ENCODE measurements around the gene MITF.
"Not testable (repeated sequence)": the region's sequence is repeated elsewhere in the genome, so short reads cannot be mapped to it uniquely, and the experiment has no call there.

The MITF gene

GRCh38 chr3:69876073-69876472, 136.8 kb downstream of the MITF start:
- DNase-seq (ENCODE audit: low spot score), result no peak

DNA sequence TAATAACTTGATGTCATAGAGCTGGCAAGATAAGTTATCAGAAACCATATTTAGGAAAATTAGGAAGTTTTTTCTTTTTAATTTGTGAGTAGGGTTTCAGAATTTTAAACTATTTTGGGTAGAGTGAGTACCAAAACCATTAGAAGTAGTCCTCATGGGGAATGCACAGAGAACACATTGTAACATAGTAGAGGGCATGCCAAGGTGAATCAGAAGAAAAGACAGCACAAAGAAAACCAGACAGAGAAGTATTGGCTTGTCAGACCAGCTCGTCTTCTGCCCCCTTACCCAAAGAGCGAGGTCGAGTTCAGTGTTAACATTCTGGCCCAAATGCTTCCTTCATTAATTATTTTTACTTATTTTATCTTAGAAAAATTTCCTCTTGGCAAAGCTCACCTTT, 139.0 kb downstream of the MITF start:
- no peak for DNase-seq (ENCODE audit: low spot score)

- no peak for DNase-seq (ENCODE audit: low spot score)
Observed at GRCh38 chr3:69879051-69879450, 139.8 kb downstream of the MITF start.

DNA sequence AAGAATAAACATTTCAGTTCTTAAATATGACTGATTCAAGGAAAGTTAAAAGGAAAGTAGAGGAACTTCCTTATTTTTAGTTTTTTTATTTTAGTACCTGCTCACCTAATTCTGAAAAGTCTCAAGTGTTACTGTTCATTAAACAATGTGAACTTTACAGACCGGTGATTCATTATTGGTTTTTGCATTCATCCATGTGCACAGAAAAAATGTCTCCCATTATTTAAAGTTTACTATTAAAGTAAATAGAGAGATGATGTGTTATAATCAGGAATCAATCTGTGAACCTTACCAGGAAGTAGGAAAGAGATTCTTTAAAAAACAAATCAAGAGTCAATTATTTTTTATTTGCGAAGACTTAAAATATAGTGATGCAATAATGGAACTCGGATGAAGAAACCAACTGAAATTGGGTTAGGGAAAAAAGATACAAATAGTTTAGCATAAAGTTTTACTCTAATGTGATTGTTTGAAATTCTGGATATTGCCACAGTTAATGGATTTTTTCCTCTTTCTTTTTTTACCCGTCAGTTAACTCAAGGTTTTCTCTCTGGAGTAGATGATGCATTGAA, 140.9 kb downstream of the MITF start:
- no peak for DNase-seq (ENCODE audit: low spot score)

- no peak for DNase-seq (ENCODE audit: low spot score)
Observed at GRCh38 chr3:69881051-69881450, 141.8 kb downstream of the MITF start.

DNA sequence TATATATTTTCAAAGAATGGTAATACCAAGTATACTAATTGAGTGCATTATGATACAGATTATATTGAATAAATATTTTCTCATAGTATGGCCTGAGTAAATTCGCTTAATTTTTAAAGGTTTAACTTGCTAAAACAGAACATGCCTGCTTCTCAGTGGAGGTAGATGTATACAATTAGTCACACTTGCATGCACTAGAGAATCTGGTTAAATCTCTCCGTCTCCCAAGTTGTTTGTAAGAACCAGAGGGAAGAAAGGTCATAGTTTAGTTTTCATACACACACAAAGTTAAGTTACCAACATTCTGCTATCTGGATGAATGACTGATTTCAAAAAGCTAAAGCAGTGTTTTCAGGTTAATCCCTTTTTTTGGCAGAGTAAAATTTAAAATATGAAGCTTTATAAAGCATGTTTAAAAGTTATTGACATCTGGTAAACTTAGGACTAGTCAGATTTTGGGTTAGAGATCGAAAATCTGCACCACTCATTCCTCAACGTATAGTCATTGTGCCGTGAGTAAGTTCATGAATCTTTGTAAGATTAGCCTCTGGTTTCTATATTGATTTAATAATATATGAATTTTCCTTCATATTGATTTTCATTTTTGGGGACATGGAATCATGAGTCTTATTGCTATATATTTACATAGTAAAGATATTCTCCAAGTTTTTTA, 142.6 kb downstream of the MITF start:
- DNase-seq (ENCODE audit: low spot score), result no peak

DNA sequence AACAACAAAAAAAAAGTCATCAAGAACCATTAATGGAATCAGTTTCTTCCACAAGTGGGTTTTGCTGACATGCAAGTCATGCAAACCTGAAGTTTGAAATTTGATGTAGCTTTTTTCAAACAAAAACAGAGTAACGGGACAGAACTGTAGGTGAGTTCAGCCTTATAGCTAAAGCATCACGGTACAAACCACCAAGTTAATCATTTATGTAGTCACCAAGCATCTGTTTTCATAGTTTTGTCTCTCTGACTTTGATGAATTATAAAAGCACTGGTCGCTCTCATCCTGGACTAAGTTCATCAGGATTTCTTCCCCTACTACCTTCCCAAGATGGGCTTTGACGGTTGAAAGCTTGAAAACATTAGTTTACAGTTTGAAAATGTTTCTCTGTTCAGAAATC, 143.3 kb downstream of the MITF start:
- DNase-seq (ENCODE audit: low spot score), result no peak

GRCh38 chr3:69888040-69888942, 149.0 kb downstream of the MITF start:
- no peak for DNase-seq (ENCODE audit: low spot score)

DNA sequence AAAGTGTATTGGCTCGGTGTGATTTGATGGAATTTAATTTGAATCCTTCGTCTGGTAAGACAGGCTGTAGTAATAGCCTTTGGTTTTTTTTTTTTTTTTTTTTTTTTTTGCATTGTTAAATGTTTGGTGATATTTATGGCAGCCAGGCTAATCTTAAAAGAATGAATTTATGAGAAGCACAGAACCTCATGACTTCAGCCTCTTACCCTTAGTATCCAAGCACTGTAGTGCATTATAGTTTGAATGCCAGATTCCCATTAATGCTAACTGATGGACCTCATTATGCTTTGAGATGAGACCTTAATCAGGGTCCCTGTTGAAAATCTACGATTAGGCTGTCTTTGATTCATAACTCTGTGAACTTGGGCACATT, 149.7 kb downstream of the MITF start:
- DNase-seq (ENCODE audit: low spot score), result no peak

DNA sequence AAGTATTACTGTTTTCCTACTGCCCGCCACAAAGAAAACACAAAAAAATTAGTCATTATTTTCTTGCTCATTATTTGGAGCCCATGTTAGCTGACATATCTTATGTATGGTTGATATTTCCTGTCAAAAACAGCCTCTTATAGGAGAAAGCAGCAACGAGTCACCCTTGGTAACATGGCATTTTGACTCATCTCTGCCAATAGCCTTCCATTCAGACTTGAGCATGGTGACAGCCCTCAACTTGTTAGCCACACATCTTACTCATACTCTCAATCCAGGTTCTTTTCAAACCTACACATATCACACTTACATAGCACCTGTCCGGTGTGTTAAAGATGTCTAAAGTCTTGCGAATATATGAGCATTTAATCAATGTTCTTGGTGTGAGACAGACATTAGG, 150.8 kb downstream of the MITF start:
- peak; percentile 11 for DNase-seq (ENCODE audit: low spot score)

- no peak for DNase-seq (ENCODE audit: low spot score)
Observed at GRCh38 chr3:69890691-69891090, 151.4 kb downstream of the MITF start.

DNA sequence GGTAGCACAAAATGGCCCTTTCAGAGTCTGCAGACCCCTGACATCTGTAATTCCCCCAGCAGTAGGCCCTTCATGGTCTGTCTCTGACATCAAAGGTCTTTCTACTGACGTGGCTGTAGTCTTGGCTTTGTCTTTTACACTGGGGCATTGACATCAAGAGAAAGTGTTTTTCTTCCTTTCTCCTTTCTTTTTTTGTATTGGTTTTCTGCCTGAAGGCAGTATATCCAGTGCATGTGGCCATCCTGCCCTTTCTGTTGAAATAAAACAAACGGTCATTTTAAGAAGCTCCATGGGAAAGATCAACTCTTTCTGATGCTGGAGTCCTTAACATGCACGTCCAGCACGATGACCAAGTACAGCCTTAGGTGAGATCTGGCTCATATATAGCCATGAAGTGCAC, 153.4 kb downstream of the MITF start:
- DNase-seq (ENCODE audit: low spot score), result no peak

GRCh38 chr3:69893274-69893673, 154.0 kb downstream of the MITF start:
- no peak for DNase-seq (ENCODE audit: low spot score)

DNA sequence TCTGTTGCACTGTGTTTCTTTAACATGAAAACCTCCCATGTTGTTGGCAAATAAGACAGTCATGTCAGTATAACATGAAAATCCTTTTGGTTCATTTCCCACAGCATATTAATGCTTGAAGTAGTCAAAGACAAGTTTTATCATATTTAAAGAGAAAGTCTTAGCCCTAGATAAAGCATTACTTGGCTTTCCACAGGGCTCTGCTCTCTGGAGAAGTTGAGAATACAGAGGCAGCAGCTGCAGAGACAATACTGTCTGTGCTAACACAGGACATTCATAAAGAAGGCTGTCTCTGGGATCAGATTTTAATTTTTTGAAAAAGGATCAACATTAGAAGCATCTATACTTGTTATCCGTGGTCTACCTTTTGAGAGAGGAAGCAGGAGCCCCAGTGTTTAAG, 156.8 kb downstream of the MITF start:
- DNase-seq (ENCODE audit: low spot score), result no peak

DNA sequence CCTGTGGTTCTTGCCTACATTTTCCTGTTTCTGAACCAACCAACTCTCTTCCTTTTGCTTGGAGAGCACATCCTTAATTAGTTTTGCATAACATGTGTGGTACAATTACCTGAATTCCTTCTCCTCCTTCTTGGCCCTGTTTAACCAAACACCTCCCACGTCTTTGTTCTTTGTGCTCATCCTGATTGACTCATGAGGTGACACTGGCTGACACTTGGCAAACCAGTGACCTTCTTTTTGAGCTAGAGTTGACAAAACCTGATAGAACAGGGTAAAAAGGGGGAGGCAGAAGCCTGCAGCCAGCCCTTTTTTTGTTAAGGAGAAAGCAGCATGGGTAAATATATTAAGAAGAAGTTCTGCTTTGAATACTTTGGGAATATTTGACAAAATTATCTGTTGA, 161.1 kb downstream of the MITF start:
- DNase-seq (ENCODE audit: low spot score), result no peak

DNA sequence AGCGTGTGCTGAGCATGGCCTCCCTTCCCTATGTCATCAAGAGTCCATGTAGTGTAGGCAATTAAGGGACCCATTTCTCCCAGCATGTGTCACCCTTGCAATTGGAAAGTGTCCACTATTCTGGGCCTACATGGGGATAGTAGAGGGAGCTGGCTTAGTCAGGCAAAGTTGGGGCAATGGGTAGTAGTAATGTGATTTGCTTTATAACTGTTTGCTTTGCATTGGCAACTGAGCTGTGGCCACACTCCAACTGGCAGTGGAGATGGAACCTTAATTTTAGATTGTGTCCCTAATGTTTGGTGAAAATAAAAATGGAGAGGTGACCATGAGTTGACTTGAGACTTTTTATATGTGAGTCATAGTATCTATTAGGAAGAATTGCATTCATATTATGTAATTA, 162.5 kb downstream of the MITF start:
- no peak for DNase-seq (ENCODE audit: low spot score)

- DNase-seq (ENCODE audit: low spot score), result no peak
Observed at GRCh38 chr3:69902386-69902785, 163.1 kb downstream of the MITF start.

GRCh38 chr3:69906351-69906966, 167.2 kb downstream of the MITF start:
- no peak for DNase-seq (ENCODE audit: low spot score)

- DNase-seq (ENCODE audit: low spot score), result no peak
Observed at GRCh38 chr3:69907554-69907953, 168.3 kb downstream of the MITF start.

DNA sequence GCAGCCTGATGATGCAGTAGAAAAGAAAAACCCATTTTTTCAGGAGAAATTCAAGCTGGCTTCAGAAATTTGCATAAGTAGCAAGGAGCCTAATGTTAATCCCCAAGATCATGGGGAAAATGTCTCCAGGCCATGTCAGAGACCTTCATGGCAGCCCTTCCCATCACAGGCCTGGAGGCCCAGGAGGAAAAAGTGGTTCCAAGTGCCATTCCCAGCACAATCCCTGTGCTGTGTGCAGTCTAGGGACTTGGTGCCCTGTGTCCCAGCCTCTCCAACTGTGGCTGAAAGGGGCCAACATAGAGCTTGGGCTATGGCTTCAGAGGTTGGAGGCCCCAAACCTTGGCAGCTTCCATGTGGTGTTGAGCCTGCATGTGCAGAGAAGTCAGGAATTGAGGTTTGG, 170.6 kb downstream of the MITF start:
- not testable (repeated sequence) for DNase-seq (ENCODE audit: low spot score)

GRCh38 chr3:69913422-69913821, 174.2 kb downstream of the MITF start:
- DNase-seq (ENCODE audit: low spot score), result no peak

GRCh38 chr3:69914395-69914794, 175.1 kb downstream of the MITF start:
- DNase-seq (ENCODE audit: low spot score), result no peak

DNA sequence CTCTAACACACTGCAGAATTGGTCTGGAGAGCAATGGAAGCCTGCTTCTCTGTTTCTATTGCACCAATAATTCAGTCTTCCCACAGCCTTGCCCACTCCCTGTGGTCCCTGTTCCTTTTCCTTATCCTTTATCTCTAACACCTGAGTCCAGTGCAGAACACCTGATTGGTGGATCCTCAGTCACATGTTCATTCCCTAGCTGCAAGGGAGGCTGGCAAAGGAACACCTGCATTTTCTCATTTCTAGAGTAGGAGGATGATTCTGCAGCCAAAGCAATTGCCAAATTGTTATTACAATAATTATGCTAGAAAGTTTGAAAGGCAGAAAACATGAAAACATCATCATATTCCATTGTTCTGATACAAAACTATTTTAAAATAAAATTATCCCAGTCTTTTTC, 176.5 kb downstream of the MITF start:
- DNase-seq (ENCODE audit: low spot score), result no peak

All from activated CD4-positive, alpha-beta T cell treated with anti-CD3 and anti-CD28 coated beads, Interleukin-2, Interleukin-4, amounts not matched to agents 100 ng/mL and 50 ng/mL, durations not matched to agents 16 hours and 8 hours (primary cell).